ENCODE measurements around the gene ARFGEF3. TPM values are rescaled to one million over a fixed set of nuclear protein-coding genes. Genes with fewer than 3 reads are reported as not detected.

Gene ARFGEF3
- total and polyA plus RNA-seq, 10 of the 15 experiments (the other 5 are each of a cell fraction or from before 2014, with no cell fraction given), result under 0.01 to 0.08 (median 0.02) TPM; not detected in 1

GRCh38 chr6:138237463-138237862 lies 75.7 kb downstream of the ARFGEF3 start:
- H3K36me3 ChIP-seq (ENCODE audit: control insufficient read depth in 2 of 2, insufficient read depth in 2 of 2, low read length in 1 of 2), result no peaks in the 10 kb centered on the region
- in situ Hi-C loops (cut with MboI), result no loop called here
- H3K4me3 ChIP-seq, result no peak overlapping the region
- no peaks in the 10 kb centered on the region for H3K9me3 ChIP-seq (replicated peaks; ENCODE audit: control insufficient read depth, insufficient read depth, low read length)
- DNase-seq (ENCODE audit: low read depth, low spot score) (no peak), FAIRE-seq (no peak), ATAC-seq (no peak)
- no peaks in the 10 kb centered on the region for H4K20me1 ChIP-seq (ENCODE audit: control insufficient read depth, insufficient read depth)
- no peak overlapping the region for H2AFZ ChIP-seq (ENCODE audit: control insufficient read depth, low read depth, low read length)
- WGBS (ENCODE audit: insufficient coverage, insufficient replicate concordance, low lambda C conversion rate, missing lambda C conversion rate), result 21% methylated on average over 2 of the region's 2 CpGs
- ChIA-PET RAD21 (ENCODE audit: unreplicated experiment) (no interaction called here), SMC1A (ENCODE audit: uncharacterized antibody, unreplicated experiment) (no interaction called here), POLR2A (interaction anchor here (0.7 kb wide), 1 partner anchor 53 kb away, joined by 3 read pairs; no protein-coding TSS in a partner anchor), CTCF (no interaction called here)
- BruUV-seq (replicated peaks), result no TSS peak
- TF ChIP-seq ZBTB40 (IDR thresholded peaks at IDR 0.05; ENCODE audit: borderline replicate concordance) (no peak), RELB (IDR thresholded peaks at IDR 0.05; ENCODE audit: low read depth) (no peak), PAX5 (IDR thresholded peaks at IDR 0.05; ENCODE audit: borderline replicate concordance, low read depth, low read length) (no peak), ZNF24 (IDR thresholded peaks at IDR 0.05) (no peak), CREM (IDR thresholded peaks at IDR 0.05; ENCODE audit: low read depth) (no peak), USF2 (IDR thresholded peaks at IDR 0.05; ENCODE audit: borderline replicate concordance, low read depth, low read length) (no peak), NFIC (IDR thresholded peaks at IDR 0.05; ENCODE audit: low read depth, low read length) (no peak), POLR2A (IDR thresholded peaks at IDR 0.05; ENCODE audit: low read depth, low read length) (no peak), RB1 (IDR thresholded peaks at IDR 0.05; ENCODE audit: borderline replicate concordance) (no peak), NR2C1 (IDR thresholded peaks at IDR 0.05) (no peak), CBX3 (IDR thresholded peaks at IDR 0.05; ENCODE audit: borderline replicate concordance, low read depth) (no peak), BHLHE40 (IDR thresholded peaks at IDR 0.05; ENCODE audit: borderline replicate concordance in 1 of 2, low read depth in 2 of 2, low read length in 1 of 2) (no peak), TBL1XR1 (IDR thresholded peaks at IDR 0.05; ENCODE audit: low read depth, low read length) (no peak), ATF2 (IDR thresholded peaks at IDR 0.05; ENCODE audit: low read length) (no peak), EGR1 (IDR thresholded peaks at IDR 0.05; ENCODE audit: borderline replicate concordance in 1 of 2, low read depth in 2 of 2, low read length in 2 of 2) (no peak)
- intact Hi-C loops (cut with micrococcal nuclease; ENCODE audit: unreplicated experiment), result no loop called here
- H3K4me2 ChIP-seq (ENCODE audit: control insufficient read depth, insufficient read depth), result no peak overlapping the region
- H3K9ac ChIP-seq (ENCODE audit: control insufficient read depth, insufficient read depth, low read length), result no peak overlapping the region
- no peaks in the 10 kb centered on the region for H3K4me1 ChIP-seq (ENCODE audit: control insufficient read depth, insufficient read depth, low read length)
- H3K27ac ChIP-seq (ENCODE audit: control insufficient read depth, insufficient read depth), result no peak overlapping the region
- peaks cover 3% of the 10 kb centered on the region in 2 experiments; a peak in 2 of 4 replicates for H3K27me3 ChIP-seq (replicated peaks in 1 of 2; ENCODE audit: control insufficient read depth in 2 of 2, insufficient read depth in 2 of 2, low read length in 1 of 2)
- H3K79me2 ChIP-seq (ENCODE audit: control insufficient read depth, insufficient read depth, low read length), result no peaks in the 10 kb centered on the region

Data from GM12878 (cell line).